IPS-15b (cell line): ENCODE data around the gene CST5.
"Not testable (repeated sequence)": the region's sequence is repeated elsewhere in the genome, so short reads cannot be mapped to it uniquely, and the experiment has no call there.

Experiments used
- H3K27me3 ChIP-seq: one replicate; pipeline ENCODE4 v1.6.1; 2013; ENCODE audit warnings: low read length; ENCODE audit not compliant: control insufficient read depth, insufficient read depth
- H3K36me3 ChIP-seq: one replicate; pipeline ENCODE4 v1.6.1; 2013; ENCODE audit warnings: low read length; ENCODE audit not compliant: control insufficient read depth, insufficient read depth
- H3K4me1 ChIP-seq: one replicate; pipeline ENCODE4 v1.6.1; 2013; ENCODE audit warnings: mild to moderate bottlenecking, low read length; ENCODE audit not compliant: control insufficient read depth, insufficient read depth
- H3K4me3 ChIP-seq: one replicate; pipeline ENCODE4 v1.5.1; 2013; ENCODE audit warnings: low read depth, low read length
- H3K9ac ChIP-seq: one replicate; pipeline ENCODE4 v1.6.1; 2013; ENCODE audit warnings: low read depth, mild to moderate bottlenecking, low read length
- H3K9me3 ChIP-seq: one replicate; pipeline ENCODE4 v1.6.1; 2013; ENCODE audit warnings: mild to moderate bottlenecking, low read length; ENCODE audit not compliant: control insufficient read depth, insufficient read depth

Gene CST5

DNA sequence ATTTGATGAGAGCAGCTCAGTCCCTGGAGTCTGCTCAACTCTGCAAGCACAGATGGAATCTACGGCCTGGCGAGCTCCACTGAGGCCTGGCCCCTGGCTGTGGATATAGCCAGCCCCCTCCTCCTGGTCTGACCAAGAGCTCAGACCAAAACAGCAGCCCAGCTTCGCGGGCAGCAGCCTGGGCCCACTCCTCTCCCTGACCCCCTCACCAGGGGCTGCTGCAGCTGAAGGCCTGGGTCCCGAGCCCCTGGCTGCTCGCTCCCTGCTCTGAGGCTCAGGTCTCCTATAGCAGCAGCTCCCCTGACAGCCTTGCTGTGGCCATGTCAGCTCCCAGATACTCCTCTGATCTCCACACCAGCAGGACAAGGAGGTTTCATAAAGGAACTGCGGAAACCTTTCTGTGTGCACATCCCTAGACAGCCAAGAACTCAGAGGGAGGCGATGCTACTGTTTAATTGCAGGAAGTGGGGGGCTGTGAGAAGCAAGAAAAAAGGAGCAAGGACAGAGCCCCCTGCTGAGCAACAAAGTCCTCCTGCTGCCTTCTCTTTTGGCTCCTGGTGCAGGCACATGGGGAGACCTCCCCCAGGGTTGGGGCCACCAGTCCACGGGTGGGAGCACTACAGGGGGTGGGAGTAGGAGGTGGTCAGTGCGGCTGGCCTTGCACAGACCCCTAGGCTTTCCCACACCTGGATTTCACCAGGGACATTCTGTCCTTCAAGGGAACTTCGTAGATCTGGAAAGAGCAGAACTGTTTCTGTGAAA lies 38.7 kb upstream of the CST5 start:
- no peak overlapping the region for H3K9ac ChIP-seq
- no peaks in the 10 kb centered on the region for H3K9me3 ChIP-seq
- no peaks in the 10 kb centered on the region for H3K27me3 ChIP-seq
- H3K36me3 ChIP-seq = no peaks in the 10 kb centered on the region
- H3K4me1 ChIP-seq = no peaks in the 10 kb centered on the region
- H3K4me3 ChIP-seq = no peak overlapping the region

GRCh38 chr20:23917024-23917725 lies 37.6 kb upstream of the CST5 start:
- H3K9ac ChIP-seq = no peak overlapping the region
- no peaks in the 10 kb centered on the region for H3K36me3 ChIP-seq
- H3K27me3 ChIP-seq = no peaks in the 10 kb centered on the region
- no peak overlapping the region for H3K4me3 ChIP-seq
- no peaks in the 10 kb centered on the region for H3K4me1 ChIP-seq
- no peaks in the 10 kb centered on the region for H3K9me3 ChIP-seq

GRCh38 chr20:23915844-23916243 lies 36.3 kb upstream of the CST5 start:
- no peaks in the 10 kb centered on the region for H3K9me3 ChIP-seq
- no peak overlapping the region for H3K9ac ChIP-seq
- H3K4me3 ChIP-seq = no peak overlapping the region
- H3K4me1 ChIP-seq = no peaks in the 10 kb centered on the region
- no peaks in the 10 kb centered on the region for H3K27me3 ChIP-seq
- H3K36me3 ChIP-seq = no peaks in the 10 kb centered on the region

- not testable (repeated sequence) for H3K27me3 ChIP-seq, H3K4me1 ChIP-seq, H3K9ac ChIP-seq, H3K4me3 ChIP-seq, H3K36me3 ChIP-seq, H3K9me3 ChIP-seq
These were observed 34.9 kb upstream of the CST5 start for GRCh38 chr20:23914469-23914868.

DNA sequence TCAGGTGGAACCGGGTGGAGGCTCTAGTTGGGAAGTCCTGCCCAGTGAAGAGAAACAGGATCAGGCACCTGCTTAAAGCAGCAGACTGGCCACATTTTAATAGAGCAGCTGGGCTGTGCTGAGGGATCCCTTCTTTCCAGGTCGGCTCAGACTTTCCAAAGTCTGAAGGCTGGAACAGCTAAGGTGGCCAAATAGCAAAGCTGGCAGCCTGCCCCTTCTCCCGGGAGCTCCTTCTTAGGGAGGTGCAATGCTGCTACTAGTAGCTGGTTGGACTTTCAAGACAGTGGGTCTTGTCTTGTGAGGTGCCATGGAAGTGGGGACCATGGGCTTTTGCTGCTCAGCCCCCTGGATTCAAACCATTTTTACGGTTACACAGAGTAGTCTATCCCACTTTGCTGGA lies 30.7 kb upstream of the CST5 start:
- no peak overlapping the region for H3K9ac ChIP-seq
- H3K36me3 ChIP-seq = no peaks in the 10 kb centered on the region
- no peak overlapping the region for H3K4me3 ChIP-seq
- H3K9me3 ChIP-seq = no peaks in the 10 kb centered on the region
- H3K27me3 ChIP-seq = no peaks in the 10 kb centered on the region
- H3K4me1 ChIP-seq = no peaks in the 10 kb centered on the region

DNA sequence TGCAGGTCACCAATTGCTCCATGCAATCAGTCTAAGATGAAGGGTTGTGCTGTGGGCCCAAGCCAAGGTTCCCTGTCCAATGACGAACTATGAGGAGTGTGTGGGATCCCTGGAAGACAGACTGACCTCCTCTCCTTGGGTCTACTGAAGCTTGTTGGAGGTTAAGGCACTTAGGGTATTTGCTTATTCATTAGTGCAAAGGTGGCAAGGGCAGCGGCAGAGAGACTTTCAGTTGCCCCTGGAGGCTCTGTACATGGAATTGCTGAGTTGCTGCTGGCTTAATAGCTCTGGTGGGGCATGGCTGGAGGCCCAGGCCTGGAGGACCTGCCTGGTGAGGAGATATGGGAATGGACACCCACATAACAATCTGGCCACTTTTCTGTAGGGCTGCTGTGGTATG lies 29.8 kb upstream of the CST5 start:
- Histone ChIP-seq H3K9me3 (no peaks in the 10 kb centered on the region), H3K36me3 (no peaks in the 10 kb centered on the region), H3K4me3 (no peak overlapping the region), H3K27me3 (no peaks in the 10 kb centered on the region), H3K9ac (no peak overlapping the region), H3K4me1 (no peaks in the 10 kb centered on the region)

DNA sequence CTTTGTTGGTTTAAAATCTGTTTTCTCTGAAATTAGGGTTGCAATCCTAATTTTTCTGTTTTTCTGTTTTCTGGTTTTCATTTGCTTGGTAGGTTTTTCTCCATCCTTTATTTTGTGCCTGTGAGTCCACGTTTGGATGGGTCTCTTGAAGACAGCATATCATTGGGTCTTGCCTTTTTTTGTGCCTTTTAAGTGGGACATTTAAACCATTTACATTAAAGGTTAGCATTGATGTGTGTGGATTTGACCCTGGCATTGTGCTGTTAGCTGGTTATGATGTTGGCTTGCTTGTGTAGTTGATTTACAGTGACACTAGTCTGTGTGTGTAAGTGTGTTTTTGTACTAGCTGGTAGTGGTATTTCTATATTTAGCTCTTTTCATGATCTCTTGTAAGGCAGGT lies 28.0 kb upstream of the CST5 start:
- Histone ChIP-seq H3K4me3 (no peak overlapping the region), H3K36me3 (no peaks in the 10 kb centered on the region), H3K9ac (no peak overlapping the region), H3K4me1 (no peaks in the 10 kb centered on the region), H3K27me3 (no peaks in the 10 kb centered on the region), H3K9me3 (no peaks in the 10 kb centered on the region)

- H3K36me3 ChIP-seq, H3K4me1 ChIP-seq, H3K27me3 ChIP-seq, H3K9me3 ChIP-seq, H3K9ac ChIP-seq: not testable (repeated sequence)
- peak overlapping the region; percentile 12 for H3K4me3 ChIP-seq
These were observed 22.8 kb upstream of the CST5 start for GRCh38 chr20:23902396-23902795.

DNA sequence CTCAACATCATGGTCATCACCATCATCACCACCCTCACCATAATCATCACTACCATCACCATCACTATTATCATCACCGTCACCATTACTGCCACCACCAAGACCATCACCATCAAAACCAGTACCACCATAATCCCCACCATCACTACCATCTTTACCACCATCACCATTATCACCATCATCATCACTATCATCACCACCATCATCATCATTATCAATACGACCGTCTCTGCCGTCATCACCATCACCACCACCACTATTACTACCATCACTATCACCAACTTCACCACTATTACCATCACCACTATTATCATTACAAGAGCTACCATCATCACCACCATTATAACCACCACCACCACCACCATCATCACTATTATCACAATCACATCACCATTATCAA lies 11.3 kb upstream of the CST5 start:
- H3K4me1 ChIP-seq, H3K9me3 ChIP-seq, H3K36me3 ChIP-seq: not testable (repeated sequence)

DNA sequence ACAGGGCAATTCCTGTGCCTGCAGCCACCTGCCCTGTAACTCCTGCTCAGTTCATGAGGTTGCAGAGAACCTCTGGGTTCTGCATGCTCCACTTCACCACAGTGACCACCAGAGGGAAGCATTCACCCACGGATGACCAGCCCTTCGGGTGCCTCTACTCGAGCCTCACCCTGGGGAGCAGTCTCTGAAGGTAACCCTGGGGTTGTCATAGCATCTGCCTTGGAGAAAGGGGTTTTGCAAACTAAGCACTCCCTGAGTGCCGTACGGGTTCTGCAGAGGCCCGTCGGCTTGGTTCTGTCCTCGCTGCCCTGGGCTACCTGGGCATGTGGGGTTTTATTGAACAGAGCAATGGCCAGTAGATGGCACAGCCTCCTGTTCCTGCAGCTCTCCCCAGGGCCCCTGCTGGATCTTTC lies 10.2 kb upstream of the CST5 start:
- Histone ChIP-seq H3K36me3 (no peaks in the 10 kb centered on the region), H3K9ac (no peak overlapping the region), H3K4me1 (no peaks in the 10 kb centered on the region), H3K27me3 (no peaks in the 10 kb centered on the region), H3K9me3 (no peaks in the 10 kb centered on the region), H3K4me3 (no peak overlapping the region)

More for the DNA sequence above, 11.3 kb upstream of the CST5 start:
- H3K4me3 ChIP-seq, H3K9ac ChIP-seq, H3K27me3 ChIP-seq: not testable (repeated sequence)

DNA sequence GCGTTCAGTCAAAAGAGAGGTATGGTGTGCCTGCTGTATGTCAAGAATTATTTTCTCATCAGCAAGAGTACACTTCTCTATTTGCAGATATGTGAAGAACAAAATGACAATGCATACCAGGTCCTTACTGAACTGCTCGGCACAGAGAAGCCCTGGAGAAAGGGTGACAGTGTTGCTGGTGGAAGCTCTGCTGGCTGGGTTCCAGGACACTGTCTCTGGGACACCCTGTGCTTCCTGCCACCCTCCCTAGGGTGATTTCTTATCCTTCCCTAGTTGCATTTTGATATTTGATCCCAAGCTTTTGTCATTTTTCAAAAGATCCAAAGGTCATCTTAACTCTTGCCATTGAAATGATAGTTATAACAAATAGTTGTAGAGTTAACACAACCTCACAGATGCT lies 8.3 kb upstream of the CST5 start:
- H3K9me3 ChIP-seq = no peaks in the 10 kb centered on the region
- H3K36me3 ChIP-seq = no peaks in the 10 kb centered on the region
- no peak overlapping the region for H3K9ac ChIP-seq
- no peak overlapping the region for H3K4me3 ChIP-seq
- H3K27me3 ChIP-seq = no peaks in the 10 kb centered on the region
- no peaks in the 10 kb centered on the region for H3K4me1 ChIP-seq

DNA sequence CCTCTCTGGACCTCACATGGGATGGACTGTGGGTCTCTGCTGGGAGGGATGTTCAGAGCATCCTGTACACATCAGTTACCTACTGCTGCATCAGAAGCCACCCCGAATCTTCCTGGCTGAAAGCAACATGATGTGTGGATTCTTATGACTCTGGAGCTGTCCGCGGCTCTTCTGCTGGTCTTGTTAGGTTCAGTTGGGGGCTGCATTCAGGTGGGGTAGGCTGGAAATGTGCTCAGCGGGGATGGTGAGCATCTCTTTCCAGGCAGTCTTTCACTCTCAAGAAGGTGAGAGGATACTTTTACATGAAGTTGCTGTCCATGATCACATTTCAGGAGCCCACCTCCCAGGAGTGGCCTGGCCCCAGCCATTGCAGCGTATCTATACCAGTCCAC lies 5.2 kb upstream of the CST5 start:
- H3K4me1 ChIP-seq = no peaks in the 10 kb centered on the region
- H3K27me3 ChIP-seq = no peaks in the 10 kb centered on the region

More for the DNA sequence above, 5.2 kb upstream of the CST5 start:
- Histone ChIP-seq H3K9me3 (no peaks in the 10 kb centered on the region), H3K36me3 (no peaks in the 10 kb centered on the region), H3K9ac (no peak overlapping the region), H3K4me3 (no peak overlapping the region)
